HepG2 (cell line): ENCODE measurements around the gene KRTAP1-3. TPM values are rescaled to one million over a fixed set of nuclear protein-coding genes. Genes with fewer than 3 reads are reported as not detected.

Experiments used
- ATAC-seq: fragments of 200-7000 bp; cut with Tn5 transposase; 3 replicates; pipeline ENCODE4 v1.9.1; 2020; ENCODE audit warnings: mild to moderate bottlenecking, moderate library complexity
- BruUV-seq: library from RNA; stranded (reverse); fragments of 400-500 nt; replicated peaks from 2 replicates; lab custom pipeline; 2021; lab: Mats Ljungman, UMichigan
- CTCF ChIA-PET: fragments of 300-600 bp; formaldehyde crosslinking; extraction: SDS; loops from one replicate; lab custom pipeline; 2021; ENCODE audit warnings: low total read pairs, inconsistent platforms, low intra/inter-chr PET ratio; lab: Yijun Ruan, JAX
- POLR2A ChIA-PET: fragments of 350-600 bp; sonication (Branson Sonifier 250); formaldehyde crosslinking; loops from one replicate; lab custom pipeline; 2020; ENCODE audit warnings: antibody characterized with exemption, inconsistent platforms; lab: Yijun Ruan, JAX
- DNase-seq: peaks from one replicate; pipeline ENCODE4 v3.0.0-alpha.2; 2015; ENCODE audit warnings: low spot score
- FAIRE-seq: peaks from 3 replicates; lab custom pipeline; 2011; peaks lifted over from hg19 to GRCh38; lab: Jason Lieb, UNC
- H2AFZ ChIP-seq: one replicate; pipeline ENCODE4 v1.6.1; 2011; ENCODE audit warnings: low read length, inconsistent platforms
- H3K27ac ChIP-seq: fragments of 300-600 bp; 3 replicates; pipeline ENCODE4 v1.8.0; 2011; ENCODE audit warnings: mixed run types, mild to moderate bottlenecking, mixed read lengths, low read length, inconsistent platforms; ENCODE audit not compliant: insufficient read depth; ENCODE audit errors: extremely low read length
- H3K27me3 ChIP-seq, 2 experiments: fragments of 200-600 bp in 1 of 2; 2 replicates in 1 of 2; 3 replicates in 1 of 2; pipeline versions ENCODE4 v1.6.0 to v1.8.0; 2011; ENCODE audit warnings: low read length in 2 of 2, mild to moderate bottlenecking in 2 of 2, moderate library complexity in 2 of 2, inconsistent platforms in 1 of 2; ENCODE audit not compliant: insufficient read depth in 2 of 2, control insufficient read depth in 1 of 2
- H3K36me3 ChIP-seq, 2 experiments: fragments of 200-600 bp in 1 of 2; replicated peaks in 1 of 2; 2 replicates in 1 of 2; 3 replicates in 1 of 2; pipeline versions ENCODE4 v1.5.1 to v1.8.0; 2011; ENCODE audit warnings: low read length in 2 of 2, inconsistent platforms in 1 of 2; ENCODE audit not compliant: insufficient read depth in 2 of 2, control insufficient read depth in 1 of 2
- H3K4me1 ChIP-seq: 2 replicates; pipeline ENCODE4 v1.5.1; 2012; ENCODE audit warnings: low read length, inconsistent platforms; ENCODE audit not compliant: insufficient read depth
- H3K4me2 ChIP-seq: 2 replicates; pipeline ENCODE4 v1.6.0; 2011; ENCODE audit warnings: low read depth, low read length, inconsistent platforms
- H3K4me3 ChIP-seq, 3 experiments: fragments of 200-600 bp in 1 of 3; sonication (generic), shearing (Covaris generic) in 1 of 3; replicated peaks in 1 of 3; 2 replicates each; pipeline ENCODE4 v1.5.1; 2011 to 2016; ENCODE audit warnings: low read length in 3 of 3, inconsistent platforms in 2 of 3, low read depth in 2 of 3, mild to moderate bottlenecking in 2 of 3, control low read depth in 1 of 3, mixed read lengths in 1 of 3; ENCODE audit not compliant: insufficient read depth in 1 of 3
- H3K79me2 ChIP-seq: one replicate; pipeline ENCODE4 v1.6.1; 2011; ENCODE audit warnings: low read length, inconsistent platforms; ENCODE audit not compliant: insufficient read depth
- H3K9ac ChIP-seq: 2 replicates; pipeline ENCODE4 v1.6.0; 2011; ENCODE audit warnings: mild to moderate bottlenecking, low read depth, low read length, inconsistent platforms; ENCODE audit not compliant: insufficient read depth
- H3K9me3 ChIP-seq: 2 replicates; pipeline ENCODE4 v1.5.1; 2012; ENCODE audit warnings: mild to moderate bottlenecking, low read length
- H4K20me1 ChIP-seq: 2 replicates; pipeline ENCODE4 v1.6.0; 2011; ENCODE audit warnings: inconsistent platforms, mild to moderate bottlenecking, low read length, moderate library complexity; ENCODE audit not compliant: insufficient read depth
- CAMTA2 ChIP-seq: sonication (generic); formaldehyde crosslinking; IDR thresholded peaks from 2 replicates; pipeline ENCODE4 v1.4.0; 2020; ENCODE audit warnings: mild to moderate bottlenecking, missing genetic modification reagents, borderline replicate concordance
- ISL2 ChIP-seq: sonication (generic); formaldehyde crosslinking; IDR thresholded peaks from 2 replicates; pipeline ENCODE4 v1.5.0; 2020; ENCODE audit warnings: missing genetic modification reagents
- NR2F1 ChIP-seq, 2 experiments: fragments of 450-650 bp in 1 of 2; formaldehyde crosslinking in 1 of 2; IDR thresholded peaks; 2 replicates each; pipeline versions ENCODE4 v1.5.0 to v1.6.1; 2016 to 2020; ENCODE audit warnings: mild to moderate bottlenecking in 1 of 2, missing compliant biosample characterization in 1 of 2, missing genetic modification reagents in 1 of 2, moderate library complexity in 1 of 2
- NR3C1 ChIP-seq: sonication (generic); formaldehyde crosslinking; IDR thresholded peaks from 2 replicates; pipeline ENCODE4 v1.4.0; 2020; ENCODE audit warnings: missing genetic modification reagents
- RARG ChIP-seq: sonication (generic); formaldehyde crosslinking; IDR thresholded peaks from 2 replicates; pipeline ENCODE4 v1.4.0; 2020; ENCODE audit warnings: low read depth, mild to moderate bottlenecking, missing genetic modification reagents
- ZNF10 ChIP-seq: sonication (generic); formaldehyde crosslinking; IDR thresholded peaks from 2 replicates; pipeline ENCODE4 v1.4.0; 2020; ENCODE audit warnings: mild to moderate bottlenecking, low read depth, missing genetic modification reagents, borderline replicate concordance
- ZNF232 ChIP-seq: sonication (generic); formaldehyde crosslinking; IDR thresholded peaks from 2 replicates; pipeline ENCODE4 v1.4.0; 2020; ENCODE audit warnings: missing genetic modification reagents, borderline replicate concordance
- ZNF550 ChIP-seq: sonication (generic); formaldehyde crosslinking; IDR thresholded peaks from 2 replicates; pipeline ENCODE4 v1.4.0; 2020; ENCODE audit warnings: mild to moderate bottlenecking, missing genetic modification reagents, borderline replicate concordance
- ZNF644 ChIP-seq: IDR thresholded peaks from 2 replicates; pipeline ENCODE4 v1.6.1; 2016; ENCODE audit warnings: low read depth
- ZNF776 ChIP-seq: sonication (generic); formaldehyde crosslinking; IDR thresholded peaks from 2 replicates; pipeline ENCODE4 v1.4.0; 2020; ENCODE audit warnings: mild to moderate bottlenecking, missing genetic modification reagents
- WGBS: methylation state at CpG from one replicate; pipeline ENCODE4 v1.1.6; 2017; ENCODE audit warnings: low lambda C conversion rate; 5-methylcytosine and 5-hydroxymethylcytosine counted together
- in situ Hi-C: cut with HindIII; loops from 2 replicates; pipeline ENCODE4 v1.10.0; 2017; ENCODE audit warnings: low pct_unique_long_range_greater_than_20kb; ENCODE audit not compliant: extremely low pct_ligation_motif_present
- intact Hi-C: fragments of 100-400 bp; cut with micrococcal nuclease; formaldehyde crosslinking; loops from one replicate; pipeline ENCODE4 v1.10.0; 2022; ENCODE audit not compliant: unreplicated experiment
- polyA plus RNA-seq, 8 experiments: library from polyadenylated mRNA; depleted of rRNA in 3 of 8; stranded (reverse) in 7 of 8; unstranded in 1 of 8; fragments of >200 nt; fragmentation: Illumina TruSeq in 4 of 8; extraction: Trizol in 4 of 8; gene quantifications; 2 replicates each; pipeline versions ENCODE4 v1.2.1 to v1.2.3, GENCODE V29; 2011 to 2016; ENCODE audit warnings: low read depth in 4 of 8, missing spikeins in 1 of 8, mixed read lengths in 1 of 8; ENCODE audit not compliant: insufficient read depth in 1 of 8
- total RNA-seq, 5 experiments: library from RNA; depleted of rRNA; stranded (reverse); fragments of >200 nt; fragmentation: Illumina TruSeq; extraction: Trizol; gene quantifications; 2 replicates each; pipeline ENCODE4 v1.2.3, GENCODE V29; 2016; ENCODE audit warnings: low read depth in 1 of 5
- TF ChIP-seq, protein P1 (sequence below): sonication (generic); formaldehyde crosslinking; IDR thresholded peaks from 2 replicates; pipeline ENCODE4 v1.5.1; 2020; ENCODE audit warnings: mild to moderate bottlenecking, missing genetic modification reagents, borderline replicate concordance
- TF ChIP-seq, protein P2 (sequence below): sonication (generic); formaldehyde crosslinking; IDR thresholded peaks from 2 replicates; pipeline ENCODE4 v1.9.0; 2021; ENCODE audit warnings: missing genetic modification reagents, borderline replicate concordance
- TF ChIP-seq, protein P3 (sequence below): sonication (generic); formaldehyde crosslinking; IDR thresholded peaks from 2 replicates; pipeline ENCODE4 v1.4.0; 2020; ENCODE audit warnings: mild to moderate bottlenecking, missing genetic modification reagents, borderline replicate concordance

KRTAP1-3 gene
- total and polyA plus RNA-seq, 2 of the 13 experiments (the other 11 are each of a cell fraction or from before 2014, with no cell fraction given): not detected

DNA sequence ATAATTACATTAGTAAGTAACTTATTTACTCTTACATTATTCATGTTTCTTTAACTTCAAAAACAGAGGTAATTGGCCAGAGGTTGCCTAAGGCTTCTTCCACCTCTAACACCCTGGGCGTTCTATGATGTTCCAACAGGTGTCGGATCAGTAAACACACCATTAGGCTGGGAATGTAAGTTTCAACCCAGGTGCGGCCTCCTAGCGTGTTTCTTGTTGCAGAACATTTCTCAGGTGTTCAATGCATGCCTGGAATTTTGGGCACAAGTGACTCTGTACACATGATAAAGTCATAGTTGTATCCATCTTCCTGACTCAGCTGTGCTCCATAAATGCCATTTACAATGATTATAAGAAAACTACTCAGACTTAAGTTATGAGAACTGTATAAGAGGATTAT, 19.4 kb upstream of the KRTAP1-3 start:
- H3K79me2 ChIP-seq: no peaks in the 10 kb centered on the region
- no peak for TF ChIP-seq CAMTA2
- no peak for TF ChIP-seq ISL2
- TF ChIP-seq ZNF550 (CRISPR knock-in tag): no peak
- no peak for TF ChIP-seq ZNF644 (CRISPR knock-in tag)
- TF ChIP-seq NR3C1 (CRISPR knock-in tag): no peak
- no peak for TF ChIP-seq ZNF10
- no peak for TF ChIP-seq NR2F1 (CRISPR knock-in tag; IDR thresholded peaks at IDR 0.05)
- TF ChIP-seq ZNF776: no peak
- TF ChIP-seq, protein P1, sequence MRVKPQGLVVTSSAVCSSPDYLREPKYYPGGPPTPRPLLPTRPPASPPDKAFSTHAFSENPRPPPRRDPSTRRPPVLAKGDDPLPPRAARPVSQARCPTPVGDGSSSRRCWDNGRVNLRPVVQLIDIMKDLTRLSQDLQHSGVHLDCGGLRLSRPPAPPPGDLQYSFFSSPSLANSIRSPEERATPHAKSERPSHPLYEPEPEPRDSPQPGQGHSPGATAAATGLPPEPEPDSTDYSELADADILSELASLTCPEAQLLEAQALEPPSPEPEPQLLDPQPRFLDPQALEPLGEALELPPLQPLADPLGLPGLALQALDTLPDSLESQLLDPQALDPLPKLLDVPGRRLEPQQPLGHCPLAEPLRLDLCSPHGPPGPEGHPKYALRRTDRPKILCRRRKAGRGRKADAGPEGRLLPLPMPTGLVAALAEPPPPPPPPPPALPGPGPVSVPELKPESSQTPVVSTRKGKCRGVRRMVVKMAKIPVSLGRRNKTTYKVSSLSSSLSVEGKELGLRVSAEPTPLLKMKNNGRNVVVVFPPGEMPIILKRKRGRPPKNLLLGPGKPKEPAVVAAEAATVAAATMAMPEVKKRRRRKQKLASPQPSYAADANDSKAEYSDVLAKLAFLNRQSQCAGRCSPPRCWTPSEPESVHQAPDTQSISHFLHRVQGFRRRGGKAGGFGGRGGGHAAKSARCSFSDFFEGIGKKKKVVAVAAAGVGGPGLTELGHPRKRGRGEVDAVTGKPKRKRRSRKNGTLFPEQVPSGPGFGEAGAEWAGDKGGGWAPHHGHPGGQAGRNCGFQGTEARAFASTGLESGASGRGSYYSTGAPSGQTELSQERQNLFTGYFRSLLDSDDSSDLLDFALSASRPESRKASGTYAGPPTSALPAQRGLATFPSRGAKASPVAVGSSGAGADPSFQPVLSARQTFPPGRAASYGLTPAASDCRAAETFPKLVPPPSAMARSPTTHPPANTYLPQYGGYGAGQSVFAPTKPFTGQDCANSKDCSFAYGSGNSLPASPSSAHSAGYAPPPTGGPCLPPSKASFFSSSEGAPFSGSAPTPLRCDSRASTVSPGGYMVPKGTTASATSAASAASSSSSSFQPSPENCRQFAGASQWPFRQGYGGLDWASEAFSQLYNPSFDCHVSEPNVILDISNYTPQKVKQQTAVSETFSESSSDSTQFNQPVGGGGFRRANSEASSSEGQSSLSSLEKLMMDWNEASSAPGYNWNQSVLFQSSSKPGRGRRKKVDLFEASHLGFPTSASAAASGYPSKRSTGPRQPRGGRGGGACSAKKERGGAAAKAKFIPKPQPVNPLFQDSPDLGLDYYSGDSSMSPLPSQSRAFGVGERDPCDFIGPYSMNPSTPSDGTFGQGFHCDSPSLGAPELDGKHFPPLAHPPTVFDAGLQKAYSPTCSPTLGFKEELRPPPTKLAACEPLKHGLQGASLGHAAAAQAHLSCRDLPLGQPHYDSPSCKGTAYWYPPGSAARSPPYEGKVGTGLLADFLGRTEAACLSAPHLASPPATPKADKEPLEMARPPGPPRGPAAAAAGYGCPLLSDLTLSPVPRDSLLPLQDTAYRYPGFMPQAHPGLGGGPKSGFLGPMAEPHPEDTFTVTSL (CRISPR knock-in tag): no peak
- TF ChIP-seq, protein P2, sequence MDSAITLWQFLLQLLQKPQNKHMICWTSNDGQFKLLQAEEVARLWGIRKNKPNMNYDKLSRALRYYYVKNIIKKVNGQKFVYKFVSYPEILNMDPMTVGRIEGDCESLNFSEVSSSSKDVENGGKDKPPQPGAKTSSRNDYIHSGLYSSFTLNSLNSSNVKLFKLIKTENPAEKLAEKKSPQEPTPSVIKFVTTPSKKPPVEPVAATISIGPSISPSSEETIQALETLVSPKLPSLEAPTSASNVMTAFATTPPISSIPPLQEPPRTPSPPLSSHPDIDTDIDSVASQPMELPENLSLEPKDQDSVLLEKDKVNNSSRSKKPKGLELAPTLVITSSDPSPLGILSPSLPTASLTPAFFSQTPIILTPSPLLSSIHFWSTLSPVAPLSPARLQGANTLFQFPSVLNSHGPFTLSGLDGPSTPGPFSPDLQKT: no peak
- no peak for TF ChIP-seq RARG (CRISPR knock-in tag)
- TF ChIP-seq ZNF232 (CRISPR knock-in tag): no peak
- TF ChIP-seq, protein P3, sequence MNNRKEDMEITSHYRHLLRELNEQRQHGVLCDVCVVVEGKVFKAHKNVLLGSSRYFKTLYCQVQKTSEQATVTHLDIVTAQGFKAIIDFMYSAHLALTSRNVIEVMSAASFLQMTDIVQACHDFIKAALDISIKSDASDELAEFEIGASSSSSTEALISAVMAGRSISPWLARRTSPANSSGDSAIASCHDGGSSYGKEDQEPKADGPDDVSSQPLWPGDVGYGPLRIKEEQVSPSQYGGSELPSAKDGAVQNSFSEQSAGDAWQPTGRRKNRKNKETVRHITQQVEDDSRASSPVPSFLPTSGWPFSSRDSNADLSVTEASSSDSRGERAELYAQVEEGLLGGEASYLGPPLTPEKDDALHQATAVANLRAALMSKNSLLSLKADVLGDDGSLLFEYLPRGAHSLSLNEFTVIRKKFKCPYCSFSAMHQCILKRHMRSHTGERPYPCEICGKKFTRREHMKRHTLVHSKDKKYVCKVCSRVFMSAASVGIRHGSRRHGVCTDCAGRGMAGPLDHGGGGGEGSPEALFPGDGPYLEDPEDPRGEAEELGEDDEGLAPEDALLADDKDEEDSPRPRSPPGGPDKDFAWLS (CRISPR knock-in tag): no peak
- TF ChIP-seq, all 625 proteins: peak for 0
- ChIA-PET CTCF (no interaction called here), POLR2A (no interaction called here)
- no peaks in the 10 kb centered on the region for H3K36me3 ChIP-seq
- no TSS peak for BruUV-seq
- no peaks in the 10 kb centered on the region for H3K27me3 ChIP-seq
- H3K4me1 ChIP-seq: peaks cover 15% of the 10 kb centered on the region
- H2AFZ ChIP-seq: no peak overlapping the region
- no peaks in the 10 kb centered on the region for H4K20me1 ChIP-seq
- no peak for ATAC-seq
- H3K27ac ChIP-seq: no peak overlapping the region
- no peak overlapping the region for H3K4me2 ChIP-seq
- no peak for FAIRE-seq
- in situ Hi-C loops: loop anchor here (10.0 kb wide), 1 partner anchor 99 kb away; no protein-coding TSS in a partner anchor
- DNase-seq: no peak
- 95% methylated on average over 4 of the region's 4 CpGs for WGBS
- intact Hi-C loops: no loop called here
- no peaks in the 10 kb centered on the region for H3K9me3 ChIP-seq
- no peak overlapping the region for H3K4me3 ChIP-seq
- no peak overlapping the region for H3K9ac ChIP-seq
